Stimulated activated CD4-positive, alpha-beta T cell treated with anti-CD3 and anti-CD28 coated beads, TNF-alpha, amount 100 ng/mL, for 48 hours (primary cell): ENCODE results near the gene ZNF483.
"Not testable (repeated sequence)": the region's sequence is repeated elsewhere in the genome, so short reads cannot be mapped to it uniquely, and the experiment has no call there.

Source experiments
- DNase-seq, 3 donors: peaks; one replicate each; pipeline ENCODE4 v3.0.0-alpha.2; 2020; ENCODE audit warnings: low read depth in 3 of 3

The ZNF483 gene

DNA sequence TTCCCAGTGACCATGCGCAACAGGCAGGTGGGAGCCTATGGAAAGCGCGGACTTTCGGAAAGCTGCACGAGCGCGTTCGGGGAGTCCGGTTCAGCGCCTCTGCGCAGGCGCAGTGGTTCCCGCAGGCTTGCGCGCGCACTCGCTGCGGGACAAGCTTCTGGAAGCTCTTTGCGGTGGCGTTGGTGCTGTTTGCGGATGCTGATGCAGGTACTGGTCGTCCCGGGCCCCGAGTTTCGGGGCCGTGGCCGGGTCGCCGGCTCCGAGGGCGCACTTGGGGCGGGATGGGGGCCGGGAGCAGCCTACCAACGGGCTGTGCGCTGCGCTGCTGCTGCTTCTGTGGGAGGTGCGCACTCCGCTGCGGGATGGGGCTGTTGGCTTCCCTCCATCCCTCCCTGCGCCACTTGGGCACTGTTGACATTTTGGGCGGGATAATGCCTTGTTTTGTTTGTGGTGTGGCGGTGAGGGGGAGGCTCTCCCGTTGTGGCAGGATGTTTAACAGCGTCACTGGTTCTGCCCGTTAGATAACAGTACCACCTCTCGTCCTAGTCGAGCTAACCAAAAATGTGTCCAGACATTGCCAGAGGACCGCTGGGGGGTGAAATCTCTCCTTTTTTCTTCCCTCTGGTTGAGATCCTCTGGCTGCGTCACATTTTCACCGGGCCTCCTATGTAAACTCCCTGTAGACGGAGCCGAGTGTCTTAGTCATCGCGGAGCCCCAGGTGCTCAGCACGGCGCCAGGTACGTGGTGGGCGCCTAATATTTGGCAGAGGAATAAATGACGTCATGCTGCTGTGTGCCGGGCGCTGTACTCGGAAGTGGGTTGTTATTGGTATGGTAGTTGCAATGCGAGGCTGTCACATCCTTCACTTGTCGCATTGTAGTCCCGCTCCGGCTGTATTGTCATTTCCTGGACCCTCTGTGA, at the start of gene ZNF483:
ZNF483 (plus strand) TSS at position 124 of the 922 bp plus-strand sequence. CDS start 2,217 bp downstream, outside the sequence.
- peak; percentile 35 to 48 (median 38) for DNase-seq

DNA sequence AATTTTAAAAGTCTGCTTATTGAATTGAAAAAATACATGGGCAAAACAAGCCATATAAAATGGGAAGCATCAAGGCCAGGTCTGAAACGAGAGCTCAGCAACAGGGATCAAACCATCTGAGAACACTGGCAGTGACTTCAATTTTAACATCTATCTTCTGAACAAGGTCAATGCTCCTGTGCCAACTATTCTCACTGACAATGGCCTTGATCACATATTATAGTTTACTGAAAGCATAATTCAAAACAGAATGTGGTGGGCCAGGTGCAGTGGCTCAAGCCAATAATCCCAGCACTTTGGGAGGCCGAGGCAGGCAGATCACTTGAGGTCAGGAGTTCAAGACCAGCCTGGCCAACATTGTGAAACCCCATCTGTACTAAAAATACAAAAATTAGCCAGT, 49.8 kb upstream of the ZNF483 start:
- DNase-seq: no peak

DNA sequence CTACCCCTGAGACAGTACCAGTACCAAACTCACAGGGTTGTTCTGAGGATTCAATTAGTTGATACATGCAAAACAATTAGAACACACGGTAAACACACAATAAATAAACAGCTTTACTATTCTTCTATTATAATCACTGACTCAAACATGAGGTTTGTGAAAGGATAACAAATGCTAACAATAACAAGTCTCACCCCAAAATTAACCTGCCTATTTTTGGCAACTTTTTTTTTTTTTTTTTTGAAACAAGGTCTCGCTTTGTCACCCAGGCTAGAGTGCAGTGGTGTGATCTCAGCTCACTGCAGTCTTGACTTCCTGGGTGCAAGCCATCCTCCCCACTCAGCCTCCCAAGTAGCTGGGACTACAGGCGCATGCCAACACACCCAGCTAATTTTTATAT, 47.3 kb upstream of the ZNF483 start:
- DNase-seq: no peak

DNA sequence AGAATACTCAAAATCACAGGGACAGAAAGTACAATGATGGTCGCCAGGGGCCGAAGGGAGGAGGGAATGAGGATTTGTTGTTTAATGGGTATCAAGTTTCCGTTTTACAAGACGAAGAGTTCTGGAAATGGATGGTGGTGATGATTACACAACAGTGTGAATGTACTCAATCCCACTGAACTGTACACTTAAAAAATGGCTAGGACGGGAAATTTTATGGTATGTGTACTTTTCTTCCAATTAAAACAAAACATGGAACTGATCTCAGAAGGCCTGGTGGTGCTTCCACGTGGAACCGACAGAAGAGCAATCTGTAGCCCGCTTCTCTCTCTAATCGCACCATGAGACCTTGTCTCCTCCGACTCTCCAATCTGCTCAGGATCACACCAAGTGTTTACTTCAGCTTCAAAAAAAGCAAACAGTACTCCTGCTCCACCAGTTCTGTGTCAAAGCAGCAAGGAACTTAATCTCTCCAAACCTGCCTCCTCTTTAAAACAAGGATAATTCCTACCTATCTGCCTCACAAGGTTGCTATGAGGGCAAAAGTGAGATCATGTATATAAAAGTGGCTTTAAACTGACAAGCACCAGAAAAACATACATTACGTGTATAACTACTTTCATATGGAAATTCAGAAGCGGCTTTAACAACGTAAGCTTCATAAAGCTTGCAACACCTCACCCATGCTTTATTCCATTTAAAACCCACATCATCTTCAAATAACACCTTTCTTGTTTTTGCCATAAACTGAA, 42.9 kb upstream of the ZNF483 start:
- DNase-seq: no peak

DNA sequence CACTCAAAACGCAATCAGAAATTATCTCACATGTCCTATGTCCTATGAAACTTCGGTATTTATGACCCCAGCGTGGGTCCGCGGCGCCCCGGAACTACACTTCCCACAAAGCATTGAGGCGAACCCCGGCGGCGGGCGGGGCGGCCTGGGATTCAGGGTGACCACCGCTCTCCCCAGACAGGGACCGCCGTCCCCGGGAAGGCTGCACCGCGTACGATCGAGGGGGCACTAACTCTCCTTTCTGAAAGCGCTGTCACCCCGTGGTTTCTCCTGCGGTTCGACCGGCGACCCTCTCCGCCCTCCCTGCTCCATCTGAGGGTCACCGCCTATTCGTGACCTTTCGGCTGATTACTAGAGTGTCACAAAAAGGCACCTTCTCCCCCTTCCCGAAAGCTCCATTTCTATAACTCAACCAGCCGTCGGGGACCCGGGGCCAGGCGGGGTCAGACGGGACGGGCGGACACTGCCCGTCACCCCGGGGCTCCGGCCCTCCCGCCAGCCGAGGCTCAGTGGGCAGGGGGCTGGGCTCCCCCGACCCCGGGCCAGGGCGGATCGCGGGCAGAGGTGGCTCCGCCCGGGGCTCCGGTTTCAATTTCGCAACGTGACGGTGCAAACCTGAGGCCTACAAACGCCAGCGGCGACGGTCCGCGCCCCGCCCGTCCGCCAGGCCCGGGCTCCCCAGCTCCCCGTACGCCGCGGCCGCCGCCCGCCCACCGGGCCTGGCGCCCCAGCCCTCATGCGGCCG, 42.1 kb upstream of the ZNF483 start:
- peak; percentile 30 to 43 (median 32) for DNase-seq

DNA sequence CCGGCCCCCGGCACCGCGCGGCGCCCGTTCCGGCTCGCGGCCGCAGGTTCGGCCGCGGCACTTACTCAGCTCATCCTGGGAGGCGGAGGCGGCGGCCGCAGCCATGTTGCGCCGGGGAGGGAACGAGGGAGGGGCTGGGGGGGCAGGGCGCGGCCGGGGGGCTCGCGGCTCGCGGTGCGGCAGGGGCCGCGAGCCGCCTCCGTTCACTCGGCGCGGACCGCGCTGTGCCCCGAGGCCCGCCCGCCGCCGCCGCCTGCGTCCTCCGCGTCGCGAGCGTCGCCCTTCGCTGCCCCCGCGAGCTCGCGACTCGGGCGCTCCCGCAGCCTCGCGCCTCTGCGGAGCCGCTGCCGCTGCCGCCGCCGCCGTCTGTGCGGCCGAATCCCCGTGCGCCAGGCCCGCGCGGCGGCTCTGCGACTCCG, 41.5 kb upstream of the ZNF483 start:
- peak; percentile 11 to 40 (median 21) for DNase-seq

DNA sequence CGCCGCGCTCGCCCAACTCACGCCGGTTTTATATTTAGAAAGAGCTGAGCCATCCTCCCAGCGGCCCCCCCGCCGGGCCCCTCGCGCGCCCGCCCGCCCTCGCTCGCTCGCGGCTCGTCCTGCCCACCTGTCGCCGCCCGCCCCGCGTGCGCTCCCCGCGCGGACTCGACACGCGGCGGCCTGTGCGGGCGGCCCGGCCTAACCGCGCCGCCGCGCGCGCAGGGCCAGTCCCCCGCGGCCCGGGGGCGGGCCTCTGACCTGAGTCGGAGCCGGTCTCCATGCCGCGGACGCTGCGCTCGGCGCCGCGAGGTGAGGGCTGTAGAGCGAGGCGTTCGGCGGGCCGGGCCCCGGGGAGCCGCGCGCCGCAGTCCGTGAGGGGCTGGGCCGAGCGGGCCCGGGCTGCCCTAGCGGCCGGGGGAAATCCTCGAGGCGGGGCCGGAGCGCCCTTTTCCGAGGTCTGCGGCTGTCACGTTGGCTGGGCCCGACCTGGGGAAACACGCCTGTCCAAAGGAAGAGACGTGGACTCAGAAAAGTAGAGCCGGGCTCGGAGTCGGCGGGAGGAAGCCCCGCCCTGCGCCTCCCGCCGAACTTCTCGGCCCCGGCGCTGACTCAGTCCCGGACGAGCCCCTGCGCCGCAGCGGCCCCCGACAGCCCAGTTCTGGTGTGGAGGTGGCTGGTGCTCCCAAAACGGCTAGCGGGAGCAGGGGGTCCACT, 41.0 kb upstream of the ZNF483 start, which contains the start of gene ECPAS:
ECPAS (minus strand) TSS at position 526 of the 714 bp plus-strand sequence. CDS start 11,465 bp downstream, outside the sequence.
- peak; percentile 39 to 63 (median 46) for DNase-seq

DNA sequence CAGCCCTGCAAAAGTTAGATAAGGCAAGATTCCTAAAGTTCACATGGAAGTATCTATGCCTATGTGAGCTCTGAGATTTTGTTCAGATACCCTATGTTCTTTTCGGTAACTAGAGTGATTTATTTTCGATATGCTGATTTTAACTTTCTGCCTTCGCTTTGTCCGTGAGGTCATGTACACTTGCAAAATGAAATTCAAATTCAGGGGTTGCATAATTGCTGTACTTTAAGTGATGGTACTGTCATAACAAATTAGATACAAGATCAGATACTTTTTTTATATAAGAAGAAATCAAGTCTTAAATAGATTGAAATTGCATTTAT, 40.4 kb upstream of the ZNF483 start:
- DNase-seq: no peak

DNA sequence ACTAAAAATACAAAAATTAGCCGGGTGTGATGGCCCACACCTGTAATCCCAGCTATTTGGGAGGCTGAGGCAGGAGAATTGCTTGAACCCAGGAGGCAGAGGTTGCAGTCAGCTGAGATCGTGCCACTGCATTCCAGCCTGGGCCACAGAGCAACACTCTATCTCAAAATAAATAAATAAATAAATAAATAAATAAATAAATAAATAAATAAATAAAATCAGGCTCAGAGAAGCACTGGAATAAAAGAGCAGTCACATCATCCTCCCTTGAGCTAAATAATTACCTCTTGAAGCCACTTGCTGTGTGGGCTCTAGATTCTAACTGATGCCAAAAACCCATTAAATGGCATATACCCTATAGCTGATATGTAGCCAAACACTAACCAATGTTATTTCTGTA, 27.8 kb upstream of the ZNF483 start:
- DNase-seq: not testable (repeated sequence)

DNA sequence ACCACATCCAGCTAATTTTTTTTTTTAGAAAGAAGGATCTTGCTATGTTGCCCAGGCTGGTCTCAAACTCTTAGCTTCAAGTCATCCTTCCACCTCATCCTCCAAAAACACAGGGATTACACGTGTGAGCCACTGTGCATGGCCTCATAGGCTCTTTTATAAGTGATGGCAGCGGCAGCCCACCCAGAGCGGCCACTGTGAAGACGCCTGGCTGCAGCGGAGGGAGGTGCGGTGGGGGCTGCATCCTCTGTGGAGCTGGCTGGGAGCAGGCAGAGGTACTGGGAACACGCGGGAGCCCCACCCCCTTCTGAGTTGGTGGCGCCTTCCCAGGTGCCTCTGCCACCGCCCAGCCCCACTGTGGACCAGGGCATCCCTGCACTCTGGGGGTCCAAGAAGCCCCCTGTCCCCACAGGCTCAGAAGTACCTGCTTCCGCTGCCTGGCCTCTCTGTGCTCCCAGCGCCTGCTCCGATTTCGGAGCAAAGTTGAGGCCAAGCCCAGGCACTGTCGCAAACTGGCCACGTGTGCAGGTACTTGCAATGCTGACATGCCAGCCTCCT, 23.9 kb upstream of the ZNF483 start:
- DNase-seq: no peak

DNA sequence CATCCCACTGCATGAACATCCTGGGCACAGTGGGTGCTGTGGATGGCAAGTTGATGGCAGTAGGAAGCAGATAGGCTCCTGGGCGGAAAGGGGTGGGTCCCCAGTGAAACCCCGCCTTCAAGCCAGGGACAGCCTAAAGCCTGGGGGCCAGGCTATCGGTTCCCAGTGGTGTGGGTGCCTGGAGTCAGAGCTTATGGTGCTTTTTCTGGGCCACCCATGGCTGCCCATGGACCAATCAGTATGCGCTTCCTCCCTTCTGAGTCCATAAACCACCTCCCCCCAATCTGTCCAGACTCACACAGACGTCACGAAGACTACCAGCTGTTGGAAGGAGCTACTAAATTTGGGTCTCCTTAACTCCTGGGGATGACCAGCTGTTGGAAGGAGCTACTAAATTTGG, 23.3 kb upstream of the ZNF483 start:
- DNase-seq: no peak

DNA sequence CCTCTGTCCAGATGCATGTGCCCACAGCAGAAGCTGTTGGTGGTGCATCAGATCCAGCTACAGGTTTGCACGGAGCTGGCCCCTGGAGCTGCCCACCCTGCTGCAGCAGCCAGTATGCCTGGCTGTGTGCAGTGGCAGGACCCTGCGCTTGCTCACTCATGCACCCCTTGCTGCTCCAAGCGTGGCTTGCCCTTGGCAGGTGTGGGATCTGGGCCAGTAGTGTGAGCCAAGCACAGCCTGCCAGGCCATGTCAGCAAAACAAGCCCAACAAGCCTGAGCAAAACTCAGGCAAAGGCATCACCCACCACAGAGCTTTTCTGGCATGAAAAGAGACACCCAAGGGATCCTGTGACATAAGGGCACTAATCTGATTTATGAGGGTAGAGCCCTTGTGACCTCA, 22.5 kb upstream of the ZNF483 start:
- no peak for DNase-seq

DNA sequence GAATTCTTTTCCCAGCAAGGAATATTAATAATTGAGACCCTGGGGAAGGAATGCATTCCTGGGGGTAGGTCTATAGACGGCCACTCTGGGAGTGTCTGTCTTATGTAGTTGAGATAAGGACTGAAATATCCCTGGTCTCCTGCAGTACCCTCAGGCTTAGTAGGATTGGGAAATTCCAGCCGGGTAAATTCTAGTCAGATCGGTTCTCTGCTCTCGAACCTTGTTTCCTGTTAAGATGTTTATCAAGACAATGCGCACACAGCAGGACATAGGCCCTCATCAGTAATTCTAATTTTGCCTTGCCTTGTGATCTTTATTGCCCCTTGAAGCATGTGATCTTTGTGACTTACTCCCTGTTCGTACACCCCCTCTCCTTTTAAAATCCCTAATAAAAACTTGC, 13.4 kb upstream of the ZNF483 start:
- DNase-seq: not testable (repeated sequence)

DNA sequence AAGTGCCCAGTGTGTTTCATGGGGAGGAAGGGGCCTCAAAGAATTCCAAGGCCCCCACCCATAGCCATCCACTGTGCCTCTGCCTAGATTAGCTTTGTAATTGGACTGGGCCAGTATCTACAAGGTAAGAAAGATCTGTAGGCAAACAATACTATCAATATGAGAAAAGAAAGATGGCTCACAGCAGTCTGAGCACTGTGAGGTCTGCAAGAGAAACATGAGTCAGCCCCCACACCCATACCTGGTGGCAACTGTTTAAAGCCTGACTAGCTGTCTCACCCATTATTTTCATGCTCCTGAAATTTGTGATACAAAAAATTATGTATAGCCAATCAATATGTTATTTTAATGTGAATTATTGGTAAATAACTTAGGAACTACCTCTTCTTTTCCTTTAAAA, 10.0 kb upstream of the ZNF483 start:
- no peak for DNase-seq

DNA sequence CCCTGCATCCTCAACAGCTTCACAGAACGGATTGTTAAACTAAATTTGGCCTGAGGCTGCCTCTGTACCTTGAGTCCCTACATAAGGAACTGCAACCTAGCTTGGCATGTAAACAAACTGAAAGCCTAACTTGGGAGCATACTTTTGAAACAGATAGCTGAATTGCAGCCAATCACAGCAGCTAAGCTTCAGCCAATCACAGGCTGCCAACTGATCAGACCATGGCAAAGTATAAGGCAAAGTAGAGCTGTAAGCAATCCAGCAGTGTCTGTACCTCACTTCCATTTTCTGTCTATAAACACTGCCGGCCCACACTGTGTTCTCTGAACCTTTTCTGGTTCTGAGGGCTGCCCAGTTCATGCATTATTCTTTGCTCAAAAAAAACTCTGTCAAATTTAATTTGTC, 8.9 kb upstream of the ZNF483 start:
- DNase-seq: no peak

DNA sequence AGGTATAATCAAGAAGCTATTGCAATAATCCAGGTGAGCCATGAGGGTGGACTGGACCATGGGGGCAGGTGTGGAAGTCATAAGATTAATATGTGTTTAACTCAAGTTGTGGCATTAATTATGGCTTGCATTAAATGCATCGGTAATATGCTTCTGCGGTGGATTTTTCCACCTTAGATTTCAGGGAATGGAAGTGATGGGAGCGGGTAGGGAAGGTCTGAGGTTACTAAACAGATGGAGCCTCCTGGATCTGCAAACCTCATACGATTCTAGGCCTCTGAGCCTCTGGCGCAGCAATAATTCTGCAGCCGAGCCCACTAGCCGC, 286 bp upstream of the ZNF483 start:
- DNase-seq: no peak

DNA sequence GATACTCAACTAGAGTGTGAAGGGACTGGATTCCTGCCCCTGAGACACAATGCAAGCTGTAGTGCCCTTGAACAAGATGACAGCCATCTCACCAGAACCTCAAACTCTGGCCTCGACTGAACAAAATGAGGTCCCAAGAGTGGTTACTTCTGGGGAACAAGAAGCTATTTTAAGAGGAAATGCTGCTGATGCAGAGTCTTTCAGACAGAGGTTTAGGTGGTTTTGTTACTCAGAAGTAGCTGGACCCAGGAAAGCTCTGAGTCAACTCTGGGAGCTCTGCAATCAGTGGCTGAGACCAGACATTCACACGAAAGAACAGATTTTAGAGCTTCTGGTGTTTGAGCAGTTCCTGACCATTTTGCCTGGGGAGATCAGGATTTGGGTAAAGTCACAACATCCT, 2.4 kb downstream of the ZNF483 start:
- no peak for DNase-seq

DNA sequence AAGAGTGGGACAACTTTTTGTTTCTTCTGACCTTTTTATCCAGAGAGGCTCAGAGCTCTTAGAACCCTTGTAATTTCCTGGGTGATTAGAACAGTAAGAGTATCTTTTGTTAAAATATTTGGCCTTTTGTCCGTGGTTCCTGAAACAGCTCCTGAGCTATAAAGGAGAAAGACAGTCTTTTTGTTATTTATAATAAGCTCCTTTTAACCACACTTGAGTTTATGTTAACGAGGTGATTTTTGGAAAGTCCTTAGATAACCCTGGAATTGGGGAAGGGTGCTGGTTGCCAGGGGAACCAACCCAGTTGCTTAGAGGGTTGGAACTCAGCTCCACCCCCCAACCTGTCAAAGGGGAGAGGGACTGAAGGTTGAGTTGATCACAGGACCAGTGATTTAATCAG, 4.8 kb downstream of the ZNF483 start:
- no peak for DNase-seq

DNA sequence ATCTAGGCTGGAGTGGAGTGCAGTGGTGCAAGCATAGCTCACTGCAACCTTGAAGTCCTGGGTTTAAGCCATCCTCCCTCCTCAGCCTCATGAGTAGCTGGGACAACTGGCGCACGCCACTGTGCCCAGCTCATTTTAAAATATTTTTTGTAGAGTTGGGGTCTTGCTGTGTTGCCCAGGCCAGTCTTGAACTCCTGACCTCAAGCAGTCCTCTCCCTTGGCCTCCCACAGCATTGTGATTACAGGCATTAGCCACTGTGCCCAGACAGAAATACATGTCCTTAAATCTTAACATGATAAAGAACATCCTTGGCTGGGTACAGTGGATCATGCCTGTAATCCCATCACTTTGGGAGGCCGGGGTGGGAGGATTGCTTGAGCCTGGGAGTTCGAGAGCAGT, 6.7 kb downstream of the ZNF483 start:
- DNase-seq: no peak

DNA sequence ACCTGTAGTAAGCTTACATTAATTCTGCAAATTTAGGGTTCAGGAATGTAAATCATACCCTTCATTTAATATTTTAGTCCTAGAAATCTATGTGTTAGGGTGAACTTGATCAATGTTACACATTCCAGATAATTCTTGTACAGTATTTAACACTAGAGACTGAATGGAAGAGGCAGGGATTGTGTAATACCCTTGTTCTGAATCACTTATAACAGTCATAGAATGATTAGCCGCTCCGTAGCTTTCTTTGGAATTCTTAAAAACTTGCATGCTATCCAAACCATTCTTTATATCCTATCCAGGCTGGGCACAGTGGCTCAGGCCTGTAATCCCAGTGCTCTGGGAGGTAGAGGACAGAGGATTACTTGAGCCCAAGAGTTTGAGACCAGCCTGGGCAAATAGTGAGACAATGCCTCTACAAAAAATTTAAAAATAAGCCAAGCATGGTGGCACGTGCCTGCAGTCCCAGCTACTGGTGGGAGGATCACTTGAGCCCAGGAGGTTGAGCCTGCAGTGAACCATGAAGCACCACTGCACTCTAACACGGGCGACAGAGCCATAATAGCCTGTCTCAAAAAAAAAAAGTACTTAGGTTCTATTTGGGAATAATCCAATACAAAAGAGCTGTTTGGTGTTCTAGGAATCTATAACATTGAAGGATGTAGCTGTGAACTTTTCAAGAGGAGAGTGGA, 8.3 kb downstream of the ZNF483 start:
- DNase-seq: no peak
